Progenitor cell of endocrine pancreas (in vitro differentiated cells): ENCODE data around the gene SLC15A1. TPM values are rescaled to one million over a fixed set of nuclear protein-coding genes. Genes with fewer than 3 reads are reported as not detected.

Experiments
- DNase-seq: peaks from one replicate; pipeline ENCODE4 v3.0.0; 2021; ENCODE audit warnings: low spot score; ENCODE audit not compliant: unreplicated experiment
- H3K27ac Mint-ChIP-seq: 2 replicates; pipeline ENCODE4 v1.8.0; 2021; ENCODE audit warnings: mild to moderate bottlenecking, moderate library complexity, mixed read lengths
- H3K27me3 Mint-ChIP-seq: 2 replicates; pipeline ENCODE4 v1.8.0; 2021; ENCODE audit warnings: mixed read lengths
- H3K36me3 Mint-ChIP-seq: 2 replicates; pipeline ENCODE4 v1.8.0; 2022; ENCODE audit warnings: mixed read lengths; ENCODE audit not compliant: insufficient read depth
- H3K4me1 Mint-ChIP-seq: 2 replicates; pipeline ENCODE4 v1.8.0; 2021; ENCODE audit warnings: low read depth, mixed read lengths
- H3K4me3 Mint-ChIP-seq: 2 replicates; pipeline ENCODE4 v1.8.0; 2021; ENCODE audit warnings: low read depth, mild to moderate bottlenecking, moderate library complexity, mixed read lengths
- H3K9me3 Mint-ChIP-seq: 2 replicates; pipeline ENCODE4 v1.8.0; 2021; ENCODE audit warnings: low read depth, mixed read lengths
- CTCF ChIP-seq: fragments of 200-600 bp; sonication (generic); IDR thresholded peaks from one replicate; pipeline ENCODE4 v1.5.0; 2021; ENCODE audit warnings: antibody characterized with exemption, mild to moderate bottlenecking; ENCODE audit not compliant: unreplicated experiment
- total RNA-seq: library from RNA; stranded (reverse); gene quantifications from 2 replicates; pipeline ENCODE4 v1.2.1, GENCODE V29; 2021

Gene SLC15A1
- total RNA-seq, 1 donor from 2014 or later, result 0.53 TPM

- Mint-ChIP-seq H3K4me1 (no peaks in the 10 kb centered on the region), H3K36me3 (no peaks in the 10 kb centered on the region), H3K4me3 (no peak overlapping the region), H3K9me3 (no peaks in the 10 kb centered on the region), H3K27ac (no peak overlapping the region), H3K27me3 (peaks cover 18% of the 10 kb centered on the region)
- DNase-seq, result no peak
- no peak for TF ChIP-seq CTCF
Measured at GRCh38 chr13:98785405-98785804, 32.9 kb upstream of the SLC15A1 start.

- no peaks in the 10 kb centered on the region for H3K9me3 Mint-ChIP-seq
- peaks cover 18% of the 10 kb centered on the region for H3K27me3 Mint-ChIP-seq
- H3K4me3 Mint-ChIP-seq, result no peak overlapping the region
- TF ChIP-seq CTCF, result no peak
- no peaks in the 10 kb centered on the region for H3K4me1 Mint-ChIP-seq
- H3K36me3 Mint-ChIP-seq, result no peaks in the 10 kb centered on the region
- DNase-seq, result no peak
- H3K27ac Mint-ChIP-seq, result no peak overlapping the region
Measured at GRCh38 chr13:98784666-98785065, 32.2 kb upstream of the SLC15A1 start.

- Mint-ChIP-seq H3K4me3 (no peak overlapping the region), H3K27me3 (peaks cover 17% of the 10 kb centered on the region), H3K27ac (no peak overlapping the region), H3K36me3 (no peaks in the 10 kb centered on the region), H3K4me1 (no peaks in the 10 kb centered on the region), H3K9me3 (no peaks in the 10 kb centered on the region)
- DNase-seq, result no peak
- no peak for TF ChIP-seq CTCF
Measured at GRCh38 chr13:98783856-98784478, 31.5 kb upstream of the SLC15A1 start.

GRCh38 chr13:98782654-98783053, 30.2 kb upstream of the SLC15A1 start:
- no peak for TF ChIP-seq CTCF
- Mint-ChIP-seq H3K4me1 (no peaks in the 10 kb centered on the region), H3K36me3 (no peaks in the 10 kb centered on the region), H3K27ac (no peak overlapping the region), H3K27me3 (peaks cover 14% of the 10 kb centered on the region), H3K4me3 (no peak overlapping the region), H3K9me3 (no peaks in the 10 kb centered on the region)
- DNase-seq, result no peak

GRCh38 chr13:98781905-98782304, 29.4 kb upstream of the SLC15A1 start:
- H3K9me3 Mint-ChIP-seq, result no peaks in the 10 kb centered on the region
- H3K27ac Mint-ChIP-seq, result no peak overlapping the region
- no peak for DNase-seq
- no peak for TF ChIP-seq CTCF
- H3K27me3 Mint-ChIP-seq, result peaks cover 6% of the 10 kb centered on the region
- no peak overlapping the region for H3K4me3 Mint-ChIP-seq
- no peaks in the 10 kb centered on the region for H3K4me1 Mint-ChIP-seq
- H3K36me3 Mint-ChIP-seq, result no peaks in the 10 kb centered on the region
